HG03103 (cell line): ENCODE data around the gene ROPN1L.
A peak's percentile ranks its signal among the peaks of the same experiment; 100 is the strongest.
"Not testable (repeated sequence)": the region's sequence is repeated elsewhere in the genome, so short reads cannot be mapped to it uniquely, and the experiment has no call there.

ENCODE experiments used
- ATAC-seq: cut with Tn5 transposase; IDR thresholded peaks from one replicate; pipeline ENCODE4 v1.9.1; 2021; ENCODE audit warnings: low read depth; ENCODE audit not compliant: unreplicated experiment

ROPN1L gene

DNA sequence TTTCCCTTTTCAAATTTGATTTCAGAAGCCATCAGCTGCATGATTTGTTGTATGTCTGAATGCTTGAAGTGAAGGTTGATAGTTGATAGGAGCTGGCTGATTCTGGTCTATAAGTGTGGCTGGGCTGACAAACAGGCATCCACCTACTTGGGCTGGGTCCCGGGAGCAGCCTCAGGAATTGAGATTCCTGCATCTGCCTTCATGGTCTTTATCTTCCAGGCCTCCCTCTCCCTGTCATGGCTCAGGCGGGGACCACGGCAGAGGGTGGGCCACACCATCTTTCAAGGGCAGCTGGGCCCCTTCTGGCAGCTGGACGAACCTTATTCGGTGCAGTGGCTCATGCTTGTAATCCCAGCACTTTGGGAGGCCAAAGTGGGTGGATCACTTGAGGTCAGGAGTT is 55.9 kb downstream of the ROPN1L start:
- no peak for ATAC-seq

DNA sequence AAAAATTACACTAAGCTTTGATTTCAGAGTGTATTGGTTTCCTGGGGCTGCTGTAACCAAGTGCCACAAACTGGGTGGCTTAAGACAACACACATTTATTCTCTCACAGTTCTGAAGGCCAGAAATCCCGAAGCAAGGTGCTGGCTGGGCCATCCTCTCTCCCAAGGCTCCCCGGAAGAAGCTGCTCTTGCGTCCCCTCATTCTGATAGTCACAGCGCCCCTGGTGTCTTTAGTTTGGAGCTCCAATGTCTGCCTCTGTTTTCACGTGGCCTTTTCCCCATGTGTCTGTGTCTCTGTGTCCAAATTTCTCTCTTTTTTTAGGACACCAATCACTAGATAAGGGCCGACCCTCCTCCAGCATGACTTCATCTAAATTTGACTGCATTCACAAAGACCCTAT is 56.7 kb downstream of the ROPN1L start:
- ATAC-seq: no peak

DNA sequence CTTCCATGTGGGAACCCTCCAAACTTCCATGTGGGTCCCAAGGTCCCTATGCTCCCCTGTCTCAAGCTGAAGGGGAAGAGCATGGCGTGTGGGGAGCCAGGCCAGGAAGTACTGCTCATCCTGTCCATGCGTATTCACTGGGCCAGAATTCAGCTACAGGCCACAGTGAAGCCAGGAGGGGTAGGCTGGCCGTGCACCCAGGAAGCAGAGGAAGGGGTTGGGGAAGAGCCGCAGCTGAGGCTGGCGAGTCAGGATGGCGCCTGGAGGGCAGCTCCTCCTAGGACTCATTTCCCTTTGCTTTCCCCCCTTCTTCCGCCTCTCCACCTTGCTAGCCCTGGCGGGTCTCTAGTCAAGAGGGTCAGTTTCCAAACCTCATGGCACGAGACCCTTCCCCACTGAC is 57.4 kb downstream of the ROPN1L start:
- ATAC-seq: no peak

DNA sequence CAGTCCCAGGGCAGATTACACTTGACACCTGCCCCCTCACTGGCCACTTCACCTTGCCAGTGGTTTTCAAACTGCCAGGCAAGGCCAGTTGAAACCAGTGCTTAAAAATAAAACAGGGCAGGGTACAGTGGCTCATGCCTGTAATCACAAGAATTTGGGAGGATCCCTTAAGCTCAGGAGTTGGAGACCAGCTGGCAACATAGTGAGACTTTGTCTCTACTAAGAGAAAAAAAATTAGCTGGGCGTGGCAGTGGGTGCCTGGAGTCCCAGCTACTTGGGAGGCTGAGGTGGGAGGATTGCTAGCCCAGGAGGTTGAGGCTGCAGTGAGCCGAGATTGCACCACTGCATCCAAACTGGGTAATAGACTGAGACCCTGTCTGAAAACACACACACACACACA is 58.1 kb downstream of the ROPN1L start:
- no peak for ATAC-seq

DNA sequence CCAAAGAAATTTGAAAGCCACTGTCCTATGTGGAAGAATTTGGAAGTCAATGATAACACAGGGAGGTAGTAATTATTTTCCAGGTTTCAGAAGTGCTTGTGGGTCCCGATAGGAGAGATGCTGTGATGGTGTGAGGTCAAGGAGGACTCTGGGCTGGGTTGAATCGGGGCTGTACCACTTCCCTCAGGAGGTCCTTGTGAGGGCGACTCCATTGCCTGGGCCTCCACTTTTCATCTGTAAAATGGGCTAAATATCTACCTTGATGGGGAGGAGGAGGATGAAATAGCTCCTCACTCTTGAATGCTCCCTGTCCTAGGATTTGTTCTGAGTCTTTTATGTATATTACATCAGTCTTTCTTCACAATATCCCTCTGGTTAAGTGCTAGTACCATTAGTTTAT is 59.0 kb downstream of the ROPN1L start:
- ATAC-seq: no peak

DNA sequence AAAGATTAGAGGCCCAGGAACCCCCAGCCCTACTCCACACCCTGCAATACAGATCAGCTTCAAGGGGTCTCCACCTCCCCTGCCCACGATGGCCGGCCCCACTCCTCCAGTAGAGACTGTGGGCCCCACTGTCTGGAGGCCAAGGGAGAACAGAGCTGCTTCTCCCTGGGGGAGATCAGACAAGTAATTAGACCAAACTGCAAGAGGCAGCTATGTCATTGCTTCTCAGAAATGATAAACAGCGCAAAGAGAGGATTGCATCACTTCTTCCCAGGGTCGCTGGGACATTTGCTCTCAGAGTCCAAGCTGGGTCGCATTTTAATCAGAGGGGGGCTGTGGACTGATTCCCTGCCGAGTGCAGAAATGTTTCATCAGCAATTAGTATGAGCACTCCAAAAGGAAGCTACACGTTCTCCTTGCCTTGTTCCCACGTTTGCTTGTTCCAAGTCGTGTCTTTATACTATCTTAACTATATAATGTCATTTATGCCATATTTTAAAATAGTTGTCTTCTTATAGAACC is 59.9 kb downstream of the ROPN1L start:
- ATAC-seq: no peak

DNA sequence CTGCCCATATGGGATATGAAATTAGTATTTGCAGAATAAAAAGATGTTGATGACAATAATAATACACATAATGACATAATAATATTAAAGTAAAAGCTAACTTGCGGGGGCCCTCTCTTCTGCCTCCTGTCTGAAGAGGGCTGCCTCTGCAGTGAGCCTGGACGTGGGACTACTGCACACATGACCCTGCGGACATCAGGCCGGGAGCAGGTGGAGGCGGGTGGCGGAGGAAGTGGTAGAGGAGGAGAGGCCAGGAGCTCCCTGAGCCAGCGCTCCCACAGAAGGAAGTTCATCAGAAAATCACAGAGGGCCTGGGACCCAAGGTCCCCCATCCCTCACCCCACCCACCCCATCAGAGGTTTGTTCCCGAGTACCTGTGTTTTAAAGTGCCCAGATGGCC is 60.5 kb downstream of the ROPN1L start:
- ATAC-seq: no peak

DNA sequence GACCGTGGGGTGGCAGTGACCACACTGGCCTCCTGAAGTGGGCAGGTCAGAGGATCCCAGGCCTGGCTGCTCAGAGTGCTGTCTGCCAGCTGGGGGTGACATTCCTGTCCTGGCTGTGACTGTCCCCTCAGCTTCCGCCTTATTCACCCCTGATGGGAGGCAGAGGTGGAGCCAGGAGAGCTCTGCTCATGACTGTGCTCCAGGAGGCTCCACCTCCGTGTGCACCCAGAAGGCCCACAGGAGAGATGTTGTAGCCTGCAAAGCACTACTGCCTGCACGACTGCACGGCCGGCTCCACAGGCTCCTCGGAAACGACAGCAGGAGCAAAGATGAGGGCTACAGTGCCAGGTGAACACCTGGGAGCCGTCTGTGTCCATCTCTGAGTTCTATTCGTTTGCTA is 60.9 kb downstream of the ROPN1L start:
- no peak for ATAC-seq

DNA sequence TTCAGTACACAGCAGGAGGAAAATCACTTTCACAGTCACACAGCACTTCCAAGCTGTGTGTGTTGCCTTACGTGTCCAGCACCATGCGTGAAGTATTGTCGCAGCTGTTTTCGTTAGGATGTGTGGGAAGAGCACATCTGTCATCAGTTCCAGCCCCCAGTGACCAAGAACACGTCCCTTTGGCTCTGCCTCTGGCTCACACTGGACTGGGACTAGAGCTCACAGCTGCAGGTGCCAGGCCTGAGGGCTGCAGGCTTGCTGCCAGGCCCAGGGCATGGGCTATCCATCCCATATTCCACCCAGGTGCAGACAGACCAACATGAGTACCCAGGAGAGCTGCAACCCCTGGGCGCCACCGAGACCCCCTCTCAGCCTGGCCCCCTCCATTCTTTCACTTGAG is 61.6 kb downstream of the ROPN1L start:
- no peak for ATAC-seq

DNA sequence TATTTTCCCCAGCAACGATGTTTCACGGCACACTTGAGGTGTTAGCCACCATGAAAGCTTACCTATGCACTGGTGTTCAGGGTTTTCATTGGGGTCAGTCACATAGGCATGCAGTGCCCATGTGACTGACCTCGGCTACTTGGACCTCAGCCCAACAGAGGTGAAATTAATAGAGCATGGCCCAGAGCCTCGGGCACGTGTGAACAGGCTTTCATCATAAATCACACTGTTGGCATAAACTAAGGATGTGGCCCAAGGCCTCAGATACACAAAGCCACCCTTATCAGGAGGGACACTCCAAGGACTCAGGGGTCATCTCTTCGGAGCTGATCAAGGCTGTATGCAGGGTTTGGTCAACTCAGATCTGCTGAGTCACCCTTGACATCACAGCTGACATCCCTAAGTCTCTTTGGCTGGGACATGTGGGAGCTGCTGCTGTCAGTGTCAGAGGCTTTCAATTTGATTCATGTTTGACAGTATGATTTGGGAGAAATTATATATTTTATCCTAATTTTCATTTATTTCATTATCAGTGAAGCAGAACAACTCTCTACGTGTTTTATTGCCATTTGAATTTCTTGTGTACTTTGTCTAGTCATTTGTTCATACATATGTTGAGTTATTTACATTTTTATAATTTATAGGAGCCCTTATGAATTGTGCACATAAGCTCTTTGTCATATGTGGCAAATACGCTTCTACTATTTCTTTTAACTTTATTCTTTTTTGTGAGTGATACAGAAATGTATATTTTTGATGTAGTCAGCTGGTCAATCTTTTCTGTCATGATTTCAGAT is 62.5 kb downstream of the ROPN1L start:
- no peak for ATAC-seq

DNA sequence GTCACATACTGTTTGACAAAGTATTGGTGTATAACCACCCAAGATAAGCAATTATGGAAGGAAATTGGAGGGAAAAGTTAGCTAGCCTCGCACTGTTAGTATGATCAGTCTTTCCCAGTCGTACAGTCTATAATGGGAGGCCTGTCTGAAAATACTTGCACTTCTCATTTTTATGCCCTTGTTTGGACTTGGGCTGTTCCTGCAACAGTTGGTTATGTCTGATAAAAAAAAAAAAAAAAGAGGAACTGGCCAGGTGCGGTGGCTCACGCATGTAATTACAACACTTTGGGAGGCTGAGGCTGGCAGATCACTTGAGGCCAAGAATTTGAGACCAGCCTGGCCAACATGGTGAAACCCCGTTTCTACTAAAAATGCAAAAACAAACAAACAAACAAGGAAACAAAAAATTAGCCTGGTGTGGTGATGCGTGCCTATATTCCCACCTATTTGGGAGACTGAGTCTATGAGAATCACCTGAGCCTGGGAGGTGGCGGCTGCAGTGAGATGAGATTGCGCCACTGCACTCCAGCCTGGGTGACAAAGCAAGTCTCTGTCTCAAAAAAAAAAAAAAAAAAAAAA is 63.9 kb downstream of the ROPN1L start:
- ATAC-seq: peak; percentile 85

DNA sequence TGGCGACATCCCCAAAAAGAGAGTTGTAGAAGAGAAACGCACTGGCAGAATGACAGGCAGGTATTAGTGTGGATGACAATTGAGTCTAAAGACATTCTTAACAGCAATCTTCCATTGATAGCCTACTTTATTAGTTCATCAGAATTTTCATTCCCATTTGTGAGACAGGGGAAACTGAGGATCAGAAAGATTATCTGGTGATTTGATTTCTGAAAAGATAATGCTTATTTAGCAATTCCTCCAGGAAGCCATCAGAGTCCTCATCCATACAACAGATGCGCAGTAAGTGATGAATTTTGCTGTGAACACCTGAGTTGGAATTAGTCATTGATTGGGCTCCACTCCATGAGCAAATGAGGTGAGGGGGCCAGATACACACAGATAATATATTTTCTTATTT is 64.9 kb downstream of the ROPN1L start:
- ATAC-seq: no peak

DNA sequence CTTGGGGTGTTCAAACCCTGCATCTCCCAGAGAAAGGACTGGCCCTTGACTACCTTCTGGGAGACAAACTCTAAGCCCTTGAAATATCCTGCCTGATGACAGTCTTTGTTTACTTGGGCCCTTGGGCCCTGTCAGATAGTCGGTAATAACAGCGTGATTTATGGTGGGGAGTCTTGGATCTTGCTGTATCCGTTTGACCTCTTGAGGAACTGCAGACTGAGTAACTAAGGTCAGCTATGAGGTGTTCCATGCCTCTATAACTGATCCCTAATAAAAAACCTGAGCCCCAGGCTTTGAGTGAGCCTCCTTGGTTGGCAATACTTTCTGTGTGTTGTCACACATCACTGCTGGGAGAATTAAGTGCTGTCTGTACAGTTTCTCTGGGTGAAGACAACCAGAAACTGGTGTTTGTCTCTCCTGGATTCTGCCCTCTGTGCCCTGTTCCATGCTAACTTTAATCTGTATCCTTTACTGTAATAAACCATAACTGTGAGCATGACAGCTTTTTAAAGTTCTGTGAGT is 66.0 kb downstream of the ROPN1L start:
- ATAC-seq: no peak

DNA sequence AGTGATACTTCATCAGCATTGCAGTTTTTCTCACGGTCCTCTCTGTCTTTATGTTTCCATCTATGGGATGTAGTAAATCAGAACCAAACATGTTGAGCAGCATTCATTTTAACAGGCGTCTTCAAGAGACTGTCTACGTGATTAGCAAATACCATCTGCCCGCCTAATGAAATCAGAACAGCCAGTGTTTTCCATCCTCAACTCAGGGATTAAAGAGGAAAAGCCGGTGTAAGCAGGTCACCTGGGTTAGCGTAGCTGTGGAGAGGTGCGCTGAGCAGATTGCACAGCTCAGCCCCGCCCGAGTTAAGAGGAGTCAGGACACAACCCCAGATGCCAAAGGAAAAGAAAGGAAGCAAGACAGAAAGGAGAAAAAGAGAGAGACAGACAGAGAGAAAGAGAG is 67.9 kb downstream of the ROPN1L start:
- no peak for ATAC-seq

DNA sequence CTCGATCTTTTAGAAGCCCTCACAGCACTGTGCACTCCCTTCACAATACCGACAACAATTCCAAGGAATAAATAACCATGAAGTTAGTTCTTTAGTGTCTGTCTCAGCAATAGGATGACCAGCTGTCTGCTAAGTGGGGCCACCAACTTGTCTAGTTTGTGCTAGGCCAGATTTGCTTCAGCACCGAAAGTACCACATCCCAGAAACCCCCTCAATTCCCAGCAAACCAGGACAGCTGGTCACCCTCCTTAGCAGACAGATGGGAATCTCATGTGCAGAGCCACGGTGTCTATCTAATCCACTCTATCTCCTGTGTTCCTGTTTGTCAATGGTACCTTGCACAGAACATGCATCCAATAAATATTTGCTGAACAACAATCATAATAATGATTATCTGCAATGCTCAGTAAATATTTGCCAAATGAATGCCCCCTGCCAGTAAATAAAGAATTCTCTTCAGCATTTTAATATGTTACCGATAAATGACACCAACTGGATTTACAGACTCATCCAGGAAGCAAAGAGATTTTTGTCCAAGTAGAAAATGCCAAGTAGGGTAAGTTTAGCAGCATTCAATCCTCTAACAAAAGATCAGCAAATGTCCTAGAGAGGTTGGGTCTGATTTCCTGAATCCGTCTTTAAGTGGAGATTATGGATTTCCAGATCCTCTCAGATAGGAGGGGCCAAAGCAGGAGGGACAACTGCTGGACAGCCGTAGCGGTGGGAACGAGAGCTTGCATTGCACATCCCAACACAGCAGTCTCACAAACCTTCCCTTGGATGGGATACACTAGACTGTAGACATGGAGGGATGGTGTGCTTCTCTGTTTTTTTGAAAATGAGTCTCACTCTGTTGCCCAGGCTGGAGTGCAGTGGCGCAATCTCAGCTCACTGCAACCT is 70.3 kb downstream of the ROPN1L start:
- ATAC-seq: no peak

DNA sequence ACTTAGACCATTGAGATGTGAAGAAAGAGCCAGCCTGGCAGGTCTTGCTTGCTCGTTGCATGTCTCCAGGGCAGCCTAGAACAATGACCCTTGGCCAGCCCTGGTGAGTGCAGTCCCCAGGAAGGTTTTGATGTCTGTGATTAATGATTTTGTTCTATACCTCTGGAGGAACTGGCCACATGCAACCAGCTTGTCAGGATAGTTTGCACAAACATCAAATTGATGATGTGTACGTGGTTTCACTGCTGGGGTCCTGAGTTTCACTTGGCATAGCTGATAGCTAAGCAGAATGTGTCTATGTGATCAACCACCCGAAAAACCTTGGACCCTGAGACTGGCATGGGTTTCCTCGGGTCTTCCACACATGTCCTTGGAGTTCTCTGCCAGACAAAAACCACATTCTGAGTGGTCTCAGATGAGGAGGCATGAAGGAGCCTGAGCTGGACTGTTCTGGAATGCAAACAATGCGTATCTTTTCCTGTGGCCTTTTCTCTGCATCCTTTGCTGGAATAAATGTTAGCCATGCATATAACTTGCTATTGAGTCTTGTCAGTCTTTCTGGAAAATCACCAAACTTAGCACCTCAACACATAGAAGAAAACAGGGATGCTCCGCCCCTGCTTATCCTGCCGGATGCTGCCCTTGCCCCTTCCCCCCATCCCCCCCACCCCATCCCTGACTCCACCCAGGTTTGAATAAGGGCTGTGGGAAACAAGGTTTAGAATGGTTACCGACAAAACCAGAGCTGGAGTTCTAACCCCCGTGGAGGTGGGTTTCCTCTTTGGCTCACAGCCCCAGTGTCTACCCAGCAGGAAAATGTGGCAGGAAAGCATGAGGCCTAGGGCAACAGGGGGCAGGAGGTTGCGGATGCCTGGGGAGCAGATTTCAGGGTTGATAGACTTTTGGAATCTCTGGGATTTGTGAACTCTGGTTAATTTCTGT is 72.1 kb downstream of the ROPN1L start:
- no peak for ATAC-seq

DNA sequence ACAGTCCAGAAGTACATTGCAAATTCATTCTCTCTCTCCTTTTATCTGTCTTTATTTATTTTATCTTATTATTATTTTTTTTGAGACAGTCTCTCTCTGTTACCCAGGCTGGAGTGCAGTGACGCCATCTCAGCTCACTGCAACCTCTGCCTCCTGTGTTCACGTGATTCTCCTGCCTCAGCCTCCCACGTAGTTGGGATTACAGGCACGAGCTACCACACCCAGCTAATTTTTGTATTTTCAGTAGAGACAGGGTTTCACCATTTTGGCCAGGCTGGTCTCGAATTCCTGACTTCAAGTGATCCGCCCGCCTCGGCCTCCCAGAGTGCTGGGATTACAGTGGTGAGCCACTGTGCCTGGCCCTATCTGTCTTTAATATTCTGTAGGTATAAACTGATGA is 72.9 kb downstream of the ROPN1L start:
- ATAC-seq: not testable (repeated sequence)
